DMS153 treated with DMSO at 0.1 percent for 48 hours (cell line): ENCODE data around the gene KIF23.

ENCODE experiments used
- DNase-seq: peaks from one replicate; lab custom pipeline; 2025; ENCODE audit not compliant: unreplicated experiment; lab: John Stamatoyannopoulos, UW

The KIF23 gene

GRCh38 chr15:69489073-69489571, 75.0 kb downstream of the KIF23 start:
- no peak for DNase-seq

DNA sequence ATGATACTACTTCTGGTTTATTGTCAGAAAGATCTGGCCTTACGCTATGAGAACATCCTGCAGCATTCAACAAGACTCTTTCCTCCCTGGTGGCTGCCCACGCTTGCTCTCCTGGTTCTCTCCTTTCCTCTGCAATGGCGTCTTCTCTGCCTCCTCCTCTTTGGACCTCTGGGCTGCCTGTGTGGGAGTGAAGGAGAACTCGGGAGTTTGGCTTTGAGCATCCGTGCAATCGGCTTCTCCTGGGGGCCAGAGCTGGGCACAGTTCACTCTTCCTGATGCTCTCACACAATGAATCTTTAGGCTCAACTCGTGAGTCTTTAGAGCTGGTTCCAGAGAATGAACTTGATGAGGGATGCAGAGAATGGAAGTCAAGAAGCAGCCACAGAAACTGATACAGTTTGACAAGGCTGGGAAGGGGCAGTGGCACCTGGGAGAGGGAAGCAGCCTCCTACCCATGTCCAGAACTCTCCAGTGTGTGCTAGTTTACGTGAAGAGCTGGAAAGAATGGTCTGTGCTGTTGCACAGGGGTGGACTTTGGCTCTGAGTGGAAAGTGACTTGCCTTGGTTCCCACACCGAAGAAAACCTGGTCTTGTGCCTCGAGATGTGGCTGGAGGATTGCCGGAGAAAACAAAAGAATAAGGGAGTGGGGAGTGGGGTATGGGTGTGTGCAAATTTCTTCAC, 76.3 kb downstream of the KIF23 start:
- DNase-seq = no peak

GRCh38 chr15:69491038-69491505, 76.9 kb downstream of the KIF23 start:
- DNase-seq = no peak

GRCh38 chr15:69493406-69493805, 79.3 kb downstream of the KIF23 start:
- DNase-seq = no peak

GRCh38 chr15:69496001-69496400, 81.9 kb downstream of the KIF23 start:
- no peak for DNase-seq

DNA sequence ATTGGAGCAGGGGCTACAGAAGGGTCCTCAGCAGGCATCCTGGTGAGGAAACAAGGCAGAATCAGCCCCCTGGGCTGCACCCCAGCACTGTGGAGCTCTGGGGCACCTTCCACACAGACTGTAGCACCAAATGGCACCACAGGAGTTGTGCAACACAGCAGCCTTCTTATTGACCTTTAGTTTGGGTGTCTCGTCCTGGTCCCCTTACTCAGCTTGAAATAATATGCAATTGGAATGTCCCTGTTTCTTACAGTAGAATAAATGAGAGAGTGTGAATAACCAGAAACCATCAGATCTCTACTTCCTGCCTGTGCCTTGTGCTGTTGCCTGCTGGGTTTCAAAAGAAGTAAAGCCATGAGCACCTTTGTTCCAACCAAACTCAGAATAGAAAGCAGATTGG, 82.9 kb downstream of the KIF23 start:
- no peak for DNase-seq

- DNase-seq = no peak
Observed at GRCh38 chr15:69497667-69498066, 83.5 kb downstream of the KIF23 start.
